Measurements from ENCODE around the gene G6PC3. TPM values are rescaled to one million over a fixed set of nuclear protein-coding genes. Genes with fewer than 3 reads are reported as not detected.

G6PC3 gene
- total RNA-seq, 1 experiment from 2014 or later, result 105 TPM

DNA sequence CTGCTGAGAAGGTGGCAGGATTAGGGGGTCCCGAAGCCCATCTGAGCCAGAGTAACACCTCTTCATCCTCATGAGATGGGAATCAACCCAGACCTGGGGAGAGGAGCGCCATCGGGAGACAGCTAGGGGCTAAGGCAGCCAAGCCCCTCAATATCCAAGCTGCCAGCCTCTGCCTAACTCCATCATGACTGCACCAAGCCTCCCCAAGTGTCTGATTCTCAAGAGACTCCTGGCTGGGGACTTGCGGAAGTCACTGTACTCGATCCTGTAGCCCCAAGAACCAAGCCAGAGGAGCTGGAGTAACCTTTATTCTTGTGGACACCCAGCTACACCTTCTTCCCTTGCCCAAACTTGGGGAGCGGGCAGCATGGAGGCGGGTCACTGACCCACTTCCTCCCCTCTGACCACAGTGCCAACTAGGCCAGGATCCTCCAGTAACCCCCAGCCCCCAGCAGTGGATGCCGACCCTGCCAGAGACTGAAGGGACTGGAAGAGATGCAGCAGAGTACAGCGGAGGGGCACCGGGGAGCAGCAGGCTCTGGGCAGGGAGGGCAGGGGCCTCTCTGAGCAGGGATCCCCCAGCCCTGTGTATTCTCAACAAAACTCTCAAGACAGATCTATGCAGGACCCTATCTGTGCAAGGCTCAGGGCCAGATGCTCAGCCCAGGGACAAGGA lies 39.6 kb downstream of the G6PC3 start:
- H4K8ac ChIP-seq (replicated peaks; ENCODE audit: insufficient read length, low read depth, low read length), result no peak overlapping the region
- H2AK5ac ChIP-seq (ENCODE audit: insufficient read length, low read length), result no peak overlapping the region
- H3K4me1 ChIP-seq (ENCODE audit: insufficient read depth, low read length), result peaks cover 5% of the 10 kb centered on the region; the same call in 1 of the 2 replicates
- peak overlapping the region; percentile 28 for H3K4me2 ChIP-seq (ENCODE audit: insufficient read depth, insufficient read length, low read length)
- H3T11ph ChIP-seq (ENCODE audit: low read length), result no peak overlapping the region
- no peak overlapping the region for H2BK15ac ChIP-seq (ENCODE audit: low read depth, low read length)
- no peak overlapping the region for H3K27ac Mint-ChIP-seq
- H2BK12ac ChIP-seq (ENCODE audit: insufficient read length, low read depth, low read length), result no peak overlapping the region
- H3K27me3 Mint-ChIP-seq (ENCODE audit: low read depth), result no peaks in the 10 kb centered on the region; the same call in 1 of the 2 replicates
- H2AFZ ChIP-seq (ENCODE audit: low read length), result no peak overlapping the region
- H3K23me2 ChIP-seq (ENCODE audit: insufficient read length, low read depth, low read length, poor library complexity, severe bottlenecking), result no peaks in the 10 kb centered on the region
- H3K4ac ChIP-seq (ENCODE audit: low read depth, low read length), result no peak overlapping the region
- no peaks in the 10 kb centered on the region for H4K20me1 ChIP-seq (ENCODE audit: control insufficient read depth, insufficient read depth, insufficient read length)
- TF ChIP-seq, protein P1, sequence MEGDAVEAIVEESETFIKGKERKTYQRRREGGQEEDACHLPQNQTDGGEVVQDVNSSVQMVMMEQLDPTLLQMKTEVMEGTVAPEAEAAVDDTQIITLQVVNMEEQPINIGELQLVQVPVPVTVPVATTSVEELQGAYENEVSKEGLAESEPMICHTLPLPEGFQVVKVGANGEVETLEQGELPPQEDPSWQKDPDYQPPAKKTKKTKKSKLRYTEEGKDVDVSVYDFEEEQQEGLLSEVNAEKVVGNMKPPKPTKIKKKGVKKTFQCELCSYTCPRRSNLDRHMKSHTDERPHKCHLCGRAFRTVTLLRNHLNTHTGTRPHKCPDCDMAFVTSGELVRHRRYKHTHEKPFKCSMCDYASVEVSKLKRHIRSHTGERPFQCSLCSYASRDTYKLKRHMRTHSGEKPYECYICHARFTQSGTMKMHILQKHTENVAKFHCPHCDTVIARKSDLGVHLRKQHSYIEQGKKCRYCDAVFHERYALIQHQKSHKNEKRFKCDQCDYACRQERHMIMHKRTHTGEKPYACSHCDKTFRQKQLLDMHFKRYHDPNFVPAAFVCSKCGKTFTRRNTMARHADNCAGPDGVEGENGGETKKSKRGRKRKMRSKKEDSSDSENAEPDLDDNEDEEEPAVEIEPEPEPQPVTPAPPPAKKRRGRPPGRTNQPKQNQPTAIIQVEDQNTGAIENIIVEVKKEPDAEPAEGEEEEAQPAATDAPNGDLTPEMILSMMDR (conservative IDR thresholded peaks at IDR 0.05), result no peak
- H4K91ac ChIP-seq (ENCODE audit: insufficient read length, low read depth, low read length), result no peak overlapping the region
- H3K79me1 ChIP-seq (ENCODE audit: insufficient read depth, low read depth, low read length, poor library complexity, severe bottlenecking), result no peaks in the 10 kb centered on the region
- no peak overlapping the region for H4K5ac ChIP-seq (ENCODE audit: insufficient read length, low read depth, low read length)
- no peak overlapping the region for H3K18ac ChIP-seq (ENCODE audit: insufficient read length, low read depth, low read length)
- H3K4me3 Mint-ChIP-seq, result peak overlapping the region; percentile 14 to 43; a peak in 1 of 5 replicates
- no peak overlapping the region for H3K9ac ChIP-seq (ENCODE audit: extremely low read depth, insufficient read length, low read length)
- H3K27ac ChIP-seq (ENCODE audit: insufficient read length, low read depth, low read length), result no peak overlapping the region
- peaks cover 31 to 38% of the 10 kb centered on the region in 2 experiments for H3K4me1 Mint-ChIP-seq
- no peak overlapping the region for H3K23ac ChIP-seq (ENCODE audit: insufficient read length, low read depth, low read length)
- H2BK20ac ChIP-seq (ENCODE audit: low read depth, low read length, poor library complexity, severe bottlenecking), result no peak overlapping the region
- no peak overlapping the region for H2BK5ac ChIP-seq (ENCODE audit: insufficient read length, low read length)
- peaks cover 0 to 17% (median 5%) of the 10 kb centered on the region in 3 experiments; a peak in 3 of 7 replicates for H3K36me3 Mint-ChIP-seq (ENCODE audit: insufficient read depth in 1 of 3, low read depth in 3 of 3)
- no peaks in the 10 kb centered on the region for H3K79me2 ChIP-seq (ENCODE audit: insufficient read depth, low read length)
- H3K9me3 Mint-ChIP-seq, result no peaks in the 10 kb centered on the region
- H2BK120ac ChIP-seq (ENCODE audit: low read depth, low read length, poor library complexity, severe bottlenecking), result no peak overlapping the region
- H3K14ac ChIP-seq (ENCODE audit: insufficient read depth, low read length), result no peak overlapping the region; the same call in 1 of the 2 replicates
- no peaks in the 10 kb centered on the region for H3K27me3 ChIP-seq (ENCODE audit: insufficient read depth, low read length)
- no CpG with 5 or more reads among the region's 10 CpGs for WGBS (ENCODE audit: extremely low coverage, insufficient read length, low lambda C conversion rate)
- H3K9me3 ChIP-seq (ENCODE audit: control insufficient read depth, low read depth, low read length), result no peaks in the 10 kb centered on the region
- no peak overlapping the region for H3K56ac ChIP-seq (ENCODE audit: insufficient read length, low read depth, low read length)
- no peak for DNase-seq

All from H9 (cell line).